OCI-LY3 (cell line): Measurements from ENCODE around the gene GSTO2.

ENCODE experiments used
- H2AFZ ChIP-seq: fragments of 200-600, 300-600 bp; shearing (Covaris generic); 2 replicates; pipeline ENCODE4 v1.6.0; 2014; ENCODE audit warnings: antibody characterized with exemption, low read depth, low read length
- H3K27ac ChIP-seq: fragments of 200-600, 300-600 bp; sonication (generic); 2 replicates; pipeline ENCODE4 v1.5.1; 2014; ENCODE audit warnings: mild to moderate bottlenecking, low read length, moderate library complexity, mixed read lengths
- H3K27me3 ChIP-seq: fragments of 200-600, 300-600 bp; sonication (generic); 2 replicates; pipeline ENCODE4 v1.6.1; 2014; ENCODE audit warnings: low read depth, low read length, mixed read lengths
- H3K36me3 ChIP-seq: fragments of 200-600, 300-600 bp; sonication (generic); replicated peaks from 2 replicates; pipeline ENCODE3; 2014; ENCODE audit warnings: low read depth, low read length, mixed read lengths
- H3K4me1 ChIP-seq: fragments of 300-600, 200-600 bp; sonication (generic); 2 replicates; pipeline ENCODE4 v1.6.1; 2014; ENCODE audit warnings: low read length, mixed read lengths
- H3K4me2 ChIP-seq: fragments of 200-600, 300-600 bp; sonication (generic); 2 replicates; pipeline ENCODE4 v1.6.1; 2014; ENCODE audit warnings: low read length, mixed read lengths
- H3K4me3 ChIP-seq: fragments of 300-600, 200-600 bp; sonication (generic); 2 replicates; pipeline ENCODE4 v1.5.1; 2014; ENCODE audit warnings: antibody characterized with exemption, mild to moderate bottlenecking, low read length, moderate library complexity
- H3K79me2 ChIP-seq: fragments of 300-600, 200-600 bp; shearing (Covaris generic); 2 replicates; pipeline ENCODE4 v1.6.1; 2014; ENCODE audit warnings: mild to moderate bottlenecking, low read length, mixed read lengths
- H3K9ac ChIP-seq: fragments of 300-600, 200-600 bp; shearing (Covaris generic); 2 replicates; pipeline ENCODE4 v1.6.0; 2014; ENCODE audit warnings: mild to moderate bottlenecking, low read length, moderate library complexity
- H3K9me3 ChIP-seq: fragments of 200-600, 300-600 bp; shearing (Covaris generic); 2 replicates; pipeline ENCODE4 v1.6.1; 2014; ENCODE audit warnings: low read length, mixed read lengths; ENCODE audit not compliant: insufficient read depth
- H4K20me1 ChIP-seq: fragments of 200-600, 300-600 bp; sonication (generic); 2 replicates; pipeline ENCODE4 v1.6.1; 2016; ENCODE audit warnings: low read length, mixed read lengths; ENCODE audit not compliant: insufficient read depth
- CTCF ChIP-seq: fragments of 200-600, 300-600 bp; sonication (generic); IDR thresholded peaks from 2 replicates; pipeline ENCODE4 v1.5.1; 2014; ENCODE audit warnings: antibody characterized with exemption, low read length, low read depth
- EZH2phosphoT487 ChIP-seq: fragments of 200-600 bp; shearing (Covaris generic); IDR thresholded peaks from 2 replicates; pipeline ENCODE4 v1.6.1; 2018; ENCODE audit warnings: antibody characterized with exemption, mixed run types, low read depth

Gene GSTO2

GRCh38 chr10:104300736-104301292 lies 31.8 kb downstream of the GSTO2 start:
- H4K20me1 ChIP-seq, result no peaks in the 10 kb centered on the region
- no peaks in the 10 kb centered on the region for H3K27me3 ChIP-seq
- H3K36me3 ChIP-seq, result no peaks in the 10 kb centered on the region
- H3K79me2 ChIP-seq, result no peaks in the 10 kb centered on the region
- H3K27ac ChIP-seq, result no peak overlapping the region
- no peak overlapping the region for H3K4me2 ChIP-seq
- TF ChIP-seq CTCF, result no peak
- TF ChIP-seq EZH2phosphoT487, result no peak
- no peaks in the 10 kb centered on the region for H3K9me3 ChIP-seq
- no peak overlapping the region for H2AFZ ChIP-seq
- H3K9ac ChIP-seq, result no peak overlapping the region
- no peak overlapping the region for H3K4me3 ChIP-seq
- H3K4me1 ChIP-seq, result peaks cover 2% of the 10 kb centered on the region; the same call in 1 of the 2 replicates

- no peaks in the 10 kb centered on the region for H3K27me3 ChIP-seq
- H3K9me3 ChIP-seq, result no peaks in the 10 kb centered on the region
- no peaks in the 10 kb centered on the region for H3K79me2 ChIP-seq
- no peaks in the 10 kb centered on the region for H3K36me3 ChIP-seq
- no peaks in the 10 kb centered on the region for H4K20me1 ChIP-seq
- H3K4me1 ChIP-seq, result peaks cover 7% of the 10 kb centered on the region; the same call in 1 of the 2 replicates
- H3K27ac ChIP-seq, result no peak overlapping the region
- H3K4me2 ChIP-seq, result no peak overlapping the region
- H2AFZ ChIP-seq, result no peak overlapping the region
- TF ChIP-seq EZH2phosphoT487, result no peak
- no peak for TF ChIP-seq CTCF
- no peak overlapping the region for H3K9ac ChIP-seq
- H3K4me3 ChIP-seq, result no peak overlapping the region
Observed at GRCh38 chr10:104301907-104302690, 33.1 kb downstream of the GSTO2 start.

GRCh38 chr10:104303594-104304355 lies 34.8 kb downstream of the GSTO2 start:
- no peak for TF ChIP-seq EZH2phosphoT487
- no peak for TF ChIP-seq CTCF
- no peaks in the 10 kb centered on the region for H3K27me3 ChIP-seq
- no peak overlapping the region for H3K4me3 ChIP-seq
- no peak overlapping the region for H3K4me2 ChIP-seq
- H3K36me3 ChIP-seq, result no peaks in the 10 kb centered on the region
- H4K20me1 ChIP-seq, result no peaks in the 10 kb centered on the region
- H3K9ac ChIP-seq, result no peak overlapping the region
- no peaks in the 10 kb centered on the region for H3K79me2 ChIP-seq
- H2AFZ ChIP-seq, result no peak overlapping the region
- no peaks in the 10 kb centered on the region for H3K9me3 ChIP-seq
- H3K27ac ChIP-seq, result no peak overlapping the region
- H3K4me1 ChIP-seq, result peaks cover 12% of the 10 kb centered on the region; the same call in 1 of the 2 replicates

- no peaks in the 10 kb centered on the region for H3K79me2 ChIP-seq
- H3K27me3 ChIP-seq, result no peaks in the 10 kb centered on the region
- H3K27ac ChIP-seq, result no peak overlapping the region
- no peaks in the 10 kb centered on the region for H3K36me3 ChIP-seq
- TF ChIP-seq EZH2phosphoT487 (no peak), CTCF (no peak)
- H3K9ac ChIP-seq, result no peak overlapping the region
- H2AFZ ChIP-seq, result no peak overlapping the region
- no peaks in the 10 kb centered on the region for H4K20me1 ChIP-seq
- peaks cover 14% of the 10 kb centered on the region; the same call in 1 of the 2 replicates for H3K4me1 ChIP-seq
- no peak overlapping the region for H3K4me3 ChIP-seq
- no peaks in the 10 kb centered on the region for H3K9me3 ChIP-seq
- no peak overlapping the region for H3K4me2 ChIP-seq
Observed at GRCh38 chr10:104304356-104304745, 35.4 kb downstream of the GSTO2 start.
